HEK293 (cell line): ENCODE measurements around the gene LARP1B.
A peak's percentile ranks its signal among the peaks of the same experiment; 100 is the strongest.

Experiments
- KLF1 ChIP-seq: fragments of 450-650 bp; formaldehyde crosslinking; IDR thresholded peaks from 2 replicates; pipeline ENCODE4 v1.5.1; 2016; ENCODE audit warnings: missing biosample characterization, missing genetic modification characterization
- ZBTB48 ChIP-seq: fragments of 450-650 bp; formaldehyde crosslinking; IDR thresholded peaks from 2 replicates; pipeline ENCODE4 v1.5.1; 2016; ENCODE audit warnings: missing biosample characterization, missing genetic modification characterization
- TF ChIP-seq, protein P1 (sequence below): fragments of 450-650 bp; formaldehyde crosslinking; IDR thresholded peaks from 2 replicates; pipeline ENCODE4 v1.5.1; 2016; ENCODE audit warnings: missing biosample characterization, missing genetic modification characterization
- TF ChIP-seq, protein P2 (sequence below): fragments of 450-650 bp; formaldehyde crosslinking; IDR thresholded peaks from 2 replicates; pipeline ENCODE4; 2016; ENCODE audit warnings: missing biosample characterization, missing genetic modification characterization

DNA sequence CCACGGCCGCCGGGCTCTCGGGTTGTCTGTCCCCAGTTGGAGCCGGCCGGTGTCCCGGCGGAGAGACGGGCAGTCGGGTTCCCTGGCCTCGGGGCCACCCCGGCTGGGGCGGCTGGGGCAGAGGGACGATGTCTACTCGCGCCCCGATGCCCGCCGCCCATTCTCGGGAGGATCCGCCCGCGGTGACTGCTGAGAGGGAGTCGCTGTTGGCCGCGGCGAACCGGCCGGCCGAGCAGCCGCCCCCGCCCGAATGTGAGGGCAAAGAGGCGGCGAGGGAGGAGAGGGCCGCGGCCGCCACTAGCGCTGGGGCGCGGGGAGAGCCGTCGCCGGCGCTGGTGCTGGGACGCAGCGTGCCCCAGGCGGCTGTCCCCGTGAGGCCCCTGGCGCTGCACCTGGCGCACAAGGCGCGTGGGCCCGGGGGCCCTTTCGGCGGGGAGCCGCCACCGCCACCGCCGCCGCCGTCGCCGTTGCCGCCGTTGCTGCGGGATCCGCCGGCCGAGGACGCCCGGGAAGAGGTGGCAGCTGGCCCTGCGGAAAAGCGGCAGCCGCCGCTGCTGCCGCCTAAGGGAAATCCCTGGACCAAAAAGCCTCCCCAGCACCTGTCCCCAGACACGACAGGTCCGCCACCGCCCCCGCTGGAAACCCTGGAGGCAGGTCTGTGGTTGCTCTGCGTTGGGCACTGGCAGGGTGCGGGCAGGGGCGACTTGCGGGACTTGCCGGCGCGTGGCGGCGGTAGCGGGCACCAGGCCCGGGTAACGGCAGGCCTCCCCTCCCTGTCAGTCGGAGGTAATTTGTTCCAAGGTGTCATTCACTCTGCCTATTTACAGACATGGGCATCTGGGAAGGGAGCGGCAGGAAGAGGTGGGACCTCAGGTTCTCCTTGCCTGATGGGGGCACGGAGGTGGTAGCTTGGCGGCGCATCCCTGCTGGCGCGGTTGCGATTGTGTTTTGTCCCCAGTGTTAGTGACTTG, 739 bp downstream of the LARP1B start:
- TF ChIP-seq KLF1 (tag by site-specific recombination): no peak
- TF ChIP-seq, protein P1, sequence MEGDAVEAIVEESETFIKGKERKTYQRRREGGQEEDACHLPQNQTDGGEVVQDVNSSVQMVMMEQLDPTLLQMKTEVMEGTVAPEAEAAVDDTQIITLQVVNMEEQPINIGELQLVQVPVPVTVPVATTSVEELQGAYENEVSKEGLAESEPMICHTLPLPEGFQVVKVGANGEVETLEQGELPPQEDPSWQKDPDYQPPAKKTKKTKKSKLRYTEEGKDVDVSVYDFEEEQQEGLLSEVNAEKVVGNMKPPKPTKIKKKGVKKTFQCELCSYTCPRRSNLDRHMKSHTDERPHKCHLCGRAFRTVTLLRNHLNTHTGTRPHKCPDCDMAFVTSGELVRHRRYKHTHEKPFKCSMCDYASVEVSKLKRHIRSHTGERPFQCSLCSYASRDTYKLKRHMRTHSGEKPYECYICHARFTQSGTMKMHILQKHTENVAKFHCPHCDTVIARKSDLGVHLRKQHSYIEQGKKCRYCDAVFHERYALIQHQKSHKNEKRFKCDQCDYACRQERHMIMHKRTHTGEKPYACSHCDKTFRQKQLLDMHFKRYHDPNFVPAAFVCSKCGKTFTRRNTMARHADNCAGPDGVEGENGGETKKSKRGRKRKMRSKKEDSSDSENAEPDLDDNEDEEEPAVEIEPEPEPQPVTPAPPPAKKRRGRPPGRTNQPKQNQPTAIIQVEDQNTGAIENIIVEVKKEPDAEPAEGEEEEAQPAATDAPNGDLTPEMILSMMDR (tag by site-specific recombination): peak; percentile 87
- TF ChIP-seq, protein P2, sequence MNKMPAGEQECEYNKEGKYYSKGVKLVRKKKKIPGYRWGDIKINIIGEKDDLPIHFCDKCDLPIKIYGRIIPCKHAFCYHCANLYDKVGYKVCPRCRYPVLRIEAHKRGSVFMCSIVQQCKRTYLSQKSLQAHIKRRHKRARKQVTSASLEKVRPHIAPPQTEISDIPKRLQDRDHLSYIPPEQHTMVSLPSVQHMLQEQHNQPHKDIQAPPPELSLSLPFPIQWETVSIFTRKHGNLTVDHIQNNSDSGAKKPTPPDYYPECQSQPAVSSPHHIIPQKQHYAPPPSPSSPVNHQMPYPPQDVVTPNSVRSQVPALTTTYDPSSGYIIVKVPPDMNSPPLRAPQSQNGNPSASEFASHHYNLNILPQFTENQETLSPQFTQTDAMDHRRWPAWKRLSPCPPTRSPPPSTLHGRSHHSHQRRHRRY (tag by site-specific recombination): no peak
- TF ChIP-seq ZBTB48: no peak
